GM19043 (cell line): ENCODE data around the gene CDH11.

Source experiments
- ATAC-seq: cut with Tn5 transposase; IDR thresholded peaks from one replicate; pipeline ENCODE4 v1.9.1; 2021; ENCODE audit warnings: low read depth; ENCODE audit not compliant: unreplicated experiment

The CDH11 gene, protein sequence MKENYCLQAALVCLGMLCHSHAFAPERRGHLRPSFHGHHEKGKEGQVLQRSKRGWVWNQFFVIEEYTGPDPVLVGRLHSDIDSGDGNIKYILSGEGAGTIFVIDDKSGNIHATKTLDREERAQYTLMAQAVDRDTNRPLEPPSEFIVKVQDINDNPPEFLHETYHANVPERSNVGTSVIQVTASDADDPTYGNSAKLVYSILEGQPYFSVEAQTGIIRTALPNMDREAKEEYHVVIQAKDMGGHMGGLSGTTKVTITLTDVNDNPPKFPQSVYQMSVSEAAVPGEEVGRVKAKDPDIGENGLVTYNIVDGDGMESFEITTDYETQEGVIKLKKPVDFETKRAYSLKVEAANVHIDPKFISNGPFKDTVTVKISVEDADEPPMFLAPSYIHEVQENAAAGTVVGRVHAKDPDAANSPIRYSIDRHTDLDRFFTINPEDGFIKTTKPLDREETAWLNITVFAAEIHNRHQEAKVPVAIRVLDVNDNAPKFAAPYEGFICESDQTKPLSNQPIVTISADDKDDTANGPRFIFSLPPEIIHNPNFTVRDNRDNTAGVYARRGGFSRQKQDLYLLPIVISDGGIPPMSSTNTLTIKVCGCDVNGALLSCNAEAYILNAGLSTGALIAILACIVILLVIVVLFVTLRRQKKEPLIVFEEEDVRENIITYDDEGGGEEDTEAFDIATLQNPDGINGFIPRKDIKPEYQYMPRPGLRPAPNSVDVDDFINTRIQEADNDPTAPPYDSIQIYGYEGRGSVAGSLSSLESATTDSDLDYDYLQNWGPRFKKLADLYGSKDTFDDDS

DNA sequence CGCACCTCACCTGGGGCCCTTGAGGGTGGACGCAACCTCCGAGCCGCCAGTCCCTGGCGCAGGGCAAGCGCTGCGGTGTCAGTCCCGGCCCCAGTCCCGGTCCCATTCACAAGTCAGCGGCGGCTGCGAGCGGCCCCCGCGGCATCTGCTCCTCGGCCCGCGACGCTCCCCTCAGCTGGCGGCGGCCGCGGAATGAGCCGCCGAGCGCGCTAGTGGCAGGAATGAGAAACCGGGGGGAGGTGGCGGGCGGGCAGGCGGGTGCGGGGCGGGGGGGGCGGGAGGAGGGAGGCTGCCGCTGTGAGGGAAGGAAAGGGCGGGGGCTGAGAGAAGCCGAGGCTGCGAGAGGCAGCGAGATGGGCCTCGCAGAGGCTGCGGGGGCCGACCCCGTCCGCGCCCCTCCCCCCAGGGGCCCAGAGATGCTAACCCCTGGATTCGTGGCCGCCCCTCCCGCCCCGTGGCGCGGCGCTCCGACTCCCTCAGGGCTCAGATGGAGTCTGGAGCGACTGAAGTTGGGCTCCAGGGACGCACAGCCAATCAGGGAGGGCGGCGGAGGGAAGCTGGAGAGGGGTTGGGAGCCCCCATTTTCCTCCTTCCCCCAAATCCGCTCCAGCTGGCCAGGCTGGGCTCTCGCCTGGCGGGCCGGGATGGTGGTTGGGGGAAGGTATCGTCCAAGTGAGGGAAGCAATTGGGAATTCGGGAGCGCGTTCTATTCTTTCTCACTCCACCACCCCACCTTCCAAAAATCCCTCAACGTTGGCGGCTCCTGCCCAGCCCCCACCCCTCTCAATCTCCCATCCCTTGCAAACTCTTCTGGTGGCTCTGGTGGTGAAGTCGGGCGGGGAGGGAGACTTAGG is at the start of gene CDH11:
Gene CDH11, minus strand, starts transcription at position 194 of the 854 bp plus-strand sequence. CDS start 117,194 bp downstream, outside the sequence.
- ATAC-seq, result no peak

DNA sequence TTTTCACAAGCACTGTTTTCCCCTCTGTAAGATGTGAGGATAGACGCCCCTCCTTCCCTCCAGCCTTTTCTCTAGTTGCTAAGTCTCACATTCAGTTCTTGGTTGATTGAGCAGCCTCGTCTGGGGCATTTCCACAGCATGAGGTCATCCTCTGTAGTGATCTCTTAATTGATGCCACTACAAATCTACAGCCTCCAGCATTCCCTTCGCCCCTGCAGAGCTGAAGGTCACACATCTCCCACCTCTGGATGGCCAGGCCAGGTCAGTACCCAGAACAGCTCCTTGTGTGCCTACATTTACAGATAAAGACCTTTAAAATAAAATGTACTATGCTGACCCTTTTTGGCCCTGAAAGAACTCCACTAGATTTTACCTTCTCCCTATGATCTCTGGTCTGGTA is 32.5 kb upstream of the CDH11 start:
- ATAC-seq, result no peak

DNA sequence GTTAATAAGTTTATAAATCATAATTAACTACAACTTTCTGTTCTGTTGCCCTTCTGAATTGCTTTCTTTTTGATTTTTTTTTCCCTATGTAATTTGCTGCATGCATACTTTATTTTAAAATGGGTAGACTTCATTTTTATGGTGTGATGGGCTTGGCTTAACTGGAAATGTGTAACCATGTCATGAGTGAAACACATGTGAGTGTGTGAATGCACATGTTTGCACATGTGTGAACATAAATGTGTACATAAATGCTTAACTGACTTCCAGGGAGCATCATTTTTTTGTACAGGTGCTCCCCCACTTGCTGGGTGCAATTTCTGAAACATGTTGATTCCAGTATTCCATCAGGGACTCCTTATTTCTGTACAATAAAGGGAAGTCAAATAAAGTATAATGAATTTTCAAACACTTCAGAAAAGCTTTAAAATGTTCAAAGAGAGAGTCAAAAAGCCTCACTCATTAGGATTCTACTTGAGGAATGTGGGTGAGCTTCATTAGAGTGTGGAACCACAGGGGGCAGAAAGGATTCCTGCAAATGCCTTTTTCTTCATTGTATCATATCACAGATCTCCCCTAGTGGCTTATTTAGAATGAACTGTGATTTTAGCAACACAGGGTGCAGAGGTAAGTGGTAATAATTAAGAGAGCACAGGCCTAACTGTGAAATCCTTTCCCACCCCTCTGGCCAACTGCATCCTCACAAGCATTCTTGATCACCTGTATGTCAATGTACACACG is 31.7 kb upstream of the CDH11 start:
- no peak for ATAC-seq

DNA sequence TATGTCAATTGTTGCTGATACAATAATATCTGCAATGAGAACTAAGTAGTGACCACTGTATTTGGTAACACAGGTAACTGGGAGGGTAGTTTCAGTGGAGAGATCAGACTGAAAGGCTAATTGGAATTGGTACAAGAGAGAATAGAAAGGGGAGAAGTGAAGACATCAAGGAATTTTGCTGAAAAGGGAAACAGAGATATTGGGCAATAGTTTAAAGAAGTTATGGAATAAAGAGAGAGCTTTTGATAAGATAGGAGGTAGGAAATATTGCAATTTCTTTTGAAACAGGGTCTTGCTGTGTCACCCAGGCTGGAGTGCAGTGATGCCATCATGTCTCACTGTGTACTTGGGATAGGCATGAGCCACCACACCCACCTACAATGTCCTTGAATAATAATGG is 26.9 kb upstream of the CDH11 start:
- no peak for ATAC-seq

DNA sequence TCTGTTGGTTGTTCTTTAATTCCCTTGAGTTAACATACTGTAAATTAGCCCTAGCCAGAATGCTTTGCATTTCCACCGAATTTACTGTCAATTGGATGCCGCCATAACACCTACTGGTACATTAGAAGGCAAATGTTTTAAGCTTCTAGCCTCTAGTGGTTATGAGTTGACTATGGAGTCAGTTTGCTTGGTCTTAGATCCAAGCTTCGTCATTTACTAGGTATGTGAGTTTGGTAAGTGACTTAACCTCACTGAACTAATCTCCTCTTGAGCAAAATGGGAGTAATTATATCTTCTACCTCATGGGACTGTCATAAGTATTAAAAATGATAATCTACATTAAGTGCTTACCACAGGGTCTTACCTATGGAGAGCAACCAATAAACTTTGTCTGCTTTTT is 20.4 kb upstream of the CDH11 start:
- no peak for ATAC-seq

DNA sequence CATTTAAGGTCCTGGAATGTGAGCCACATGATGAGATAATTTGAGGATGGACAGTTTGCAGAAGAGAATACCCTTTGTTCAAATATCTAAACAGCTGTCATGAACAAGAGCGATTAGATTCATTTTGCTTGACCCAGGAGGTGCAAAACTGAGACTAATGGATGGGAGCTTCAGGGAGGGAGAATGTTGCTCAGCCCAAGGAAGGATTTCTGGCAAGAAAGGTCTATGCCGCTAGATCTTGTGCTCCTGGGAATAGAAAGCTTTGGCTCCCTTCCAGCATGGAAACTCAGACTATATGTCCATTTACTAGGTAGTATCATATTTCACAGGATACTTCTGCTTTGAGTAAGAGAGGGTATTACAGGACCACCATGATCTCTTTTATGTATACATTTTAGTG is 14.8 kb upstream of the CDH11 start:
- no peak for ATAC-seq

DNA sequence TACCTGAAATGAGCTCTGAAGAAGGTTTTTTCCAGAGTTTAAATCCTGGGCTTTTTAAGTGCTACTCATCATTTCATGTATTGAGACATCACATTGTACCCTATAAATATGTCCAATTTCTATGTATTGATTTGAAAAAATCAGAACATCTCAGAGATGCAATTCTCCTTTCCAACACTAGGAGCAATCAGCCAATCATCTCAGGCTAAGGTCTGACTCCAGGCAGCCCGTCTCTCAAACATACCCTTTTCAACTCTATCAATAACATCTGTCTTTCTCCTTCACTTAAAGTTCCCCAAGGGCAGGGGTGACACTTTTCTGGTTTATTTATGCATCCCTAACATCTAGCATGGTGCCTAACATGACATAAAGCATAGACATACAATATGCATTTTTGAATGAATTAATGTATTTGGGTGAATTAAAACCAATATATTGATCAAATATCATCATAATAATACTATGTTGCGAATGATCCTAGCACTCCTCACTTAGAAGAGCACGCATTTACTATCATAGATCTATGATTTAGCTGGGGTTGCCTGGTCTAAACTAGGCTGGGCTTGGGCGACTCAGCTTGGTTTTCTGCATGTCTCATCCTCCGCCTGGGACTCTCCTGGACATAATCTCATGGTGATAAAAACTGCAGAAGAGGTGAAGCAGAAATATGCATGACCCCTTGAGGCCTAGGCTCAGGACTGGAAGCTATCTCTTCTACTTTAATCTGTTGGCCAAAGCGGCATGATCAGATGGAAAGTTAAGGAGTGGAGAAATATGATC is 5.2 kb upstream of the CDH11 start:
- no peak for ATAC-seq

DNA sequence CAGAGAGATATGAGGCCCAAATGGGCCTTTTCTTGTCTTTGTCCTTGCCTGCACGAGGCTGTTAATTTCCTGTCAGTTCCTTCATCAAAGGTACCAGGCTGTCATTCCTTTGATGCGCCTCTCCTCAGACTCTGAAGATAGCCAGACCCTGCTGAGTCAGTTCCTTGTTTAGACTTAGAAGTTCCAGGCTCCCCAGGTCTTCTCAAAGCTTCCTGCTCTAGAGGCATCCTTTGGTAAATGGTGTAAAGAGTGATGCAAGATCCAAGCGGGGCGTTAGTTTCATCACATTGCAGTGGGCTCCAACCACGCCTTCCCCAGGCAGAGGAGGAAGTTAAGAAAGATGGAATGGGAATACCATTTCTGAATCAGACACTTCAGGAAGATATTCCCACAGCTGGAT is 4.0 kb upstream of the CDH11 start:
- no peak for ATAC-seq

DNA sequence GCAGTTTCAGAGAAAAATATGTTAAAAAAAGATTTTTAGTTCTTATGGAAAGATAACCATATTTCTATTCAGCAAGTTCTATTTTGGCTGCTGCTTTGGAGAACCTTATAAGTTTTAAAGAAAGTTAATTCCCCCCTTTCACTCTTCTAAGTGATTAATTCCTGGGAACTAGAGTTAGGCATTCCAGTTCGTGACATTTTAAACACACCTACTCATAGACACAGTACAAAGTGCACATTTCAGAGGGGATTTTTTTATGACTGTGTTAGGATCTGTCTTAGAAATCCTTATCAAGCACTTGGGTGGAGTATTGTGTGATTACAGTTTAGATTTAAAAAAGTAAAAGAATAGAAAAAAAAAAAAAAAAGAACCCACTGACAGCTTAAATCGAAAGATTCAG is 3.5 kb upstream of the CDH11 start:
- no peak for ATAC-seq

DNA sequence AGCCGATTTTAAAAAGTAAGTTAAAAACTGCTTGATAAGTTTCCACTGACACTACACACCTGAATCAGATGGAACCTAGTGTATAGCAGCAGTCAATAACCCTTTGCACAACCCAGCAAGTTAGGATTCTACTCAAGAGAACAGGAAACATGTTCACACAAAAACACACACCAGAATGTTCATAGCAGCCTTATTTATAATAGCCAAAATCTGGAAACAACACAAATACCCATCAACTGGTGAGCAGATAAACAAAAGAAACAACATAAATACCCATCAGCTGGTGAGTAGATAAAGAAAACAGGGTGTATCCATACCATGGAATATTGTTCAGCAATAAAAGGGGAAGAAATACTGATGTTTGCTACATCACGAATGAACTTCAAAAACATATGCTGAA is 2.7 kb upstream of the CDH11 start:
- no peak for ATAC-seq

DNA sequence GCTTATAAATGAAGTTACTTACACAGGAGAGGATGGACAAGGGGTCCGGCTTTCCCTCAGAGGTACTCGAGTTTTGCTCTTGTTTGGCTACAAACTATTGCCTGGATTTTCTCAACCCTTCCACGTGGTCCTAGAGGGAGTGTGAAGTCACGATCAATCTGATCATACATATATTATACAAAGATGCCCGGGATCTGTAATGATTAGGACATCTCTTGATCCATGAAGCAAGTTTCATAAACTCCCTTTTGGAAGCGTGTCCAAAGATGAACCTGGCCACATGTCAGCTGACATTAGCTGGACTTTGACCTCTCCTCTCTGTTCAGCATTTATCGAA is 2.3 kb upstream of the CDH11 start:
- no peak for ATAC-seq

DNA sequence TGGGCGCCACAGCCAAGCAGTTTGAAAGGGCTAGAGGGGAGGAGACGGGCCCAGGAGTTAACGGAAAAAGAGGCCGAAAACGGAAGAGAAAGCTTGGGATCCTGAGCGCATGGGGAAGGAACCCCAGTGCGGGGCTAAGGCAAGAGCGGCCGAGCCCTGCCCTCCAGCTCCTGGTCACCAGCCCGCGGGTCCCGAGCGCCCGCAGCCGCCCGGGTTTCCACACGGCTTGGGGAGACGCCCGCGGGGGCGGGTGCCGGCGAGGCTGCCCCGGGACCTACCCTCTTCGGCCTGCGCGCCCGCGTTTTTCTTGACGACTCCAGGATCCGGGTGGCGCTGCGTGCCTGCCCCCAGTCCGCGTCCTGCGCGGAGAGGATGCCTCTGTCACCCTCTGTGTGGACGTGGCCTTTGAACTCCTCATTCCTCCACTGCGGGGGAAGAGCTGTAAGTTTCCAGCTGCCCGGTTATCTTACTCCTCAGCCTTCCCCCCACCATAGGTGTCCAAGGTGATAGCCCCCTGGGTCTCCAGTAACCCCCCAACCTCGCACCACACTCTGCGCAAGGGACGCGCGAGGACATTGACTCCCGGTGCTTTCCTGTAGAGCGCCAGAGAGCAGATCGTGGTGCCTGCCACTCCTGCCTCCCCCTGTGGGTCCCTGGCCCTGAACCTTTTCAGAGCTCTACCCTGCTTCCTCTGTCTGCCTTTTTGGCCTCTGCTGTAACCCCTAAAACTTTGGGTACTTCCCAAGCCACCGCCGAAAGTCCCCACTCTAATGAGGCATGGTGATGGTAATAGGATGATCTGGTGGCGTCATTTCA is 1.7 kb upstream of the CDH11 start:
- no peak for ATAC-seq

DNA sequence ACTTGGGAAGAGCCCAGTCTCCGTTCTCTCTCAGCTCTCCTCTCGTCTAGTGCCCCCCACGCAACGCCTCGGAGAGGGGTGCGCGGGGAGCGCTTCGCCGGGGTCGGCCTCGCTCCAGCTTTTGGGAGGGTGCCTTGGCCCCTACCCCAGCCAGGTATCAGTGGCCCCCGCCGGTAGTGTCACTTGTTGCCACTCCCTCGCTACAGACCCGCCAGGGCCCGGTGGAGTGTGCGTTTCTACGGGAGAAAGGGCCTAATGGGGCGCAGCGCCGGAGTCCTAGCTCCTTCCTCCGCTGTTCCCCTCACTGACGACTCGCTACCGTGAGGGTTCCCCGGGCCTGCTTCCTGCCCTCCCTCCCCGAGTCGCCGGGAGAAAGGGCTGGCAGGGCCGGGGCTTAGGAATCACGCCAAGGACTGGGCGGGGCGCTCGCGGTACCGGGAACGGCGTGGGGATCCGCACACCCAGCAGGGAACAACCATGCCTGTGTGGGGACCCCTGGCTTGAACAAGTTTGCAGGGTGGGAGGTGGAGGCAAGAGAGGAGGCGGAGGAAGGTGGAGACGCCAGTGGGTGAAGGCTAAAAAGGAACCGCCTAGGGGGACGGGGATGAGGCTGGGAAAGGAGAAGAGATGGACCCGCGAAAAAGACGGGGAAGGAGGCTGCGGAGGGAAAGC is 997 bp upstream of the CDH11 start:
- ATAC-seq, result no peak

DNA sequence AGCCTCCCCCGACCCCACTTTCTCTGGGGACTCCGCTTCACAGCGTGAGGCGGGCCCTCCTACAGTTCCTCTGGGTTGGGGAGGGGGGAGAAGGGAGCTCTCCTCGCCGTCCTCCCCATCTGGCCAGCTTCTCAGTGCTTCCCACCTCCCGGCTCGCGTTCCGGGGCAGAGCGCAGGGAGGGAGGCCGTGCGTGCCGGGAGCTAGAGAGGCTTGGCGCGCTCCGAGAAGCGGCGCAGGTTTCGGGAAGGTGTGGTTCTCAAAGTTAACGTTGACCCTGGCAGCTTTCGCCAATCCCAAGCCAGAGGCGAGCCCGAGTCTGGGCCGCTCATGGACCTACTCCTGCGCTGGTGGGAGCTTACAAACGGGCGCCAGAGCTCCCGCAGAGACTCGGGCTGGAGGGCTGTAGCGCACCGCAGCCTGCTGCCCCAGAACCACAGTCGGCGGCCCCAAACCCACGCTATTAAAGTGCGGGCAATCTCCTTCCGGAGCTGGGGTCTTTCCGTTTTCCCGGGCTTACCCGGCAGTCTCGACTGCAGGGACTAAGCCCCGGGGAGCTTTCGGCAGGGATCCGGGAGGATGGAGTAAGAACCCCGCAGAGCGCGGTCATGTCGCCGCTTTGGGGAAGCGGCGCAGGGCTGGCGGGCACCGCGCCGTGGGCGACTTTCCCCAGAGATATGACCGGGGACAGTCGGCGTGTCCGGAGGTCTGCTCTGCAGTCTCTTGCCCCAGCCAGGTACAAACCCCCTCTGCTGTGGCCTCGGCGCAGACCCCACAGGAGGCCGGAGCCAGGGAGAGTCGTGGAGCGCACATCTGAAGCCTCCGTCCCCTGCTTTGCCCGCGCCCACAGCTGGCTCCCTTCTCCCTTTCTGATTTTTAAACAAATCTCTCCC is 787 bp downstream of the CDH11 start:
- no peak for ATAC-seq

DNA sequence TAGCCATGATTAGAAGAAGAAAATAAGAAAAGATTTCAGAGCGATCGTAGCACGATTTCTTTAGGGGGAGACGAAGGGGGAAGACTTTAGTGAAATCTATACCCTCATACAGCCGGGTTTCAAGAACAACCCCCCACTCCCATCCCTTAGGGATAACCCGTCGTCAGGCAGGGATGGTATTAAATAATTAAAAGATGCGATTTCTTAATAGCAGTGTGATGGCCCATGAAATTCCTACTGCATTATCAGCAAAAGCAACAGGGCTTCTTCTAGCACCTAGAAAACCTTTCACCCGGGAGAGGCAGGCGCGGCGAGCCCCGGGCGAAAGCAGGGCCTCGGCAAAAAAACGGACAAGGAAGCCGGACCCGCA is 1.4 kb downstream of the CDH11 start:
- no peak for ATAC-seq

DNA sequence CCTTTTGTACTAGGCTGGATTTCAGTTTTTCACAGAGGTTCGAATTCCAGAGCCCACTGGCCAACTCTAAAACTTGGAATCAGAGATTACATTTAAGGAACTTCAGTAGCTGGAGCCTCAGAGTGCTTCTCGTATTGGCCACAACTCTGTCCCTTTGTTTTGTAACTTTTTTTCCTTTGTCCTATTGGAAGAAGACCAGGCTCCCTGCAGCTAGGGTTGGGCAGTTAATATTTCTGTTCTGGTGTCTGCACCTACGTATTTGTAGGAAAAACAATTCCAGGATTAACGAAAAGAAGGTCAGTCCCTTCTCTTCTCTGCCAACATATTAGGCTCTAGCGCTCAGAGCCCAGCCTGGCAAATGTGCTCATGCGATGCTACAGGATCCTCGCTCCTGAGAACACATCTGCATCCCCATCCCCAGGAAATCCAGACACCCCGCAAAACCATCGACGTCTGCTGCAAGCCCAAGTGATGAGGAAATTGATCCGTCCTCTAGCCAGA is 1.9 kb downstream of the CDH11 start:
- no peak for ATAC-seq

DNA sequence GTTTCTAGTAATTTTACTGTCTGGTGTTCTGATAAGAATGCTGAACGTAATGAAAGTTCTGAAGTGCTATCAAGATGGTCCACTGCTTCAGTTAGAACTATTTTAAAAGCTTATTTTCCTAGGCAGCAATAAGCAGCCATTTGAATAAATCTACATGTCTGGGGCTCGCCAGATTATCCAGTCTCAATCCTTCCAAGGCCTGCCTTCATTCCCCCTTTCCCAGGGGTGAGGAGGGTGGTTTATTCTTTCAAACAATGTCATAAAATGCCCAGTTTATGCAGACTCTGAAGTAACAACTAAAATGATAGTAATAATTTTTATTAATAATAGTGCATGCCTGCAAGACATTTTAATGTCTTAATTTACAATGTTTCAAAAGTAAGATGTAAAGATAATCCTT is 2.4 kb downstream of the CDH11 start:
- ATAC-seq, result no peak
